Right lobe of liver (tissue), 6 donors: ENCODE results near the gene CTSZ. TPM values are rescaled to one million over a fixed set of nuclear protein-coding genes. Genes with fewer than 3 reads are reported as not detected.

Source experiments
- ATAC-seq, 4 donors: fragments of 200-7000 bp; cut with Tn5 transposase; one replicate each; pipeline ENCODE4 v1.9.1; 2020; ENCODE audit warnings: mild to moderate bottlenecking in 4 of 4, moderate library complexity in 4 of 4
- DNase-seq, 3 donors: peaks; one replicate each; pipeline ENCODE4 v3.0.0-alpha.2; 2020
- H3K27ac ChIP-seq, 3 donors: fragments of 200-600 bp; one replicate each; pipeline ENCODE4 v1.8.0; 2022
- H3K27me3 ChIP-seq, 2 donors: fragments of 200-600 bp; one replicate each; pipeline ENCODE4 v1.8.0; 2022
- H3K36me3 ChIP-seq, 4 donors: fragments of 200-600 bp; sonication (generic) in 1 of 4; one replicate each; pipeline versions ENCODE4 v1.5.1 to v1.8.0; 2017 to 2022; ENCODE audit warnings: control low read depth in 1 of 4
- H3K4me1 ChIP-seq, 4 donors: fragments of 200-600 bp; sonication (generic) in 1 of 4; one replicate each; pipeline versions ENCODE4 v1.5.1 to v1.8.0; 2017 to 2022; ENCODE audit warnings: control low read depth in 1 of 4
- H3K4me3 ChIP-seq, 3 donors: fragments of 200-600 bp; one replicate each; pipeline ENCODE4 v1.8.0; 2022
- H3K9me3 ChIP-seq, 4 donors: fragments of 200-600 bp; sonication (generic) in 1 of 4; one replicate each; pipeline versions ENCODE4 v1.5.1 to v1.8.0; 2017 to 2022; ENCODE audit warnings: control low read depth in 1 of 4
- CTCF ChIP-seq, 4 donors: fragments of 200-600 bp in 3 of 4; fragments of 450-650 bp in 1 of 4; IDR thresholded peaks; one replicate each; pipeline versions ENCODE4 v1.5.1 to v1.8.0; 2016 to 2022; ENCODE audit warnings: antibody characterized with exemption in 4 of 4, mild to moderate bottlenecking in 2 of 4
- POLR2A ChIP-seq: fragments of 450-650 bp; IDR thresholded peaks from one replicate; pipeline ENCODE4 v1.6.1; 2017; ENCODE audit warnings: antibody characterized with exemption, mild to moderate bottlenecking
- WGBS: methylation state at CpG from one replicate; pipeline ENCODE4 v1.1.6; 2018; ENCODE audit warnings: low coverage, low lambda C conversion rate; ENCODE audit not compliant: insufficient coverage; ENCODE audit errors: missing lambda C conversion rate; 5-methylcytosine and 5-hydroxymethylcytosine counted together
- intact Hi-C, 2 donors: fragments of 100-400 bp; cut with DNase I; formaldehyde crosslinking; loops; one replicate each; pipeline versions ENCODE4 v1.11.2 to v1.14.1; 2022
- total RNA-seq, 6 experiments: library from RNA; depleted of rRNA in 2 of 6; stranded (reverse); fragments of >200 nt in 2 of 6; fragmentation: NEBNext Ultra II Directional in 3 of 6; extraction: Animal tissue kit (Norgen Biotek cat#: 25700) in 3 of 6; gene quantifications; one replicate each; pipeline versions ENCODE4 v1.1.0 to v1.2.4, GENCODE V29; 2016 to 2023
- donor health status: DM: no; HTN: yes; CAD: no.
- donor health status: DM: no; HTN: no; CAD: no.
- donor health status: DM: no; HTN: no; CAD: no.
- donor health status: DM: no; HTN: yes; CAD: no.
- donor health status: DM: no; HTN: yes; CAD: no.

The CTSZ gene
- total RNA-seq, 6 experiments from 2014 or later = 198 to 296 (median 222) TPM

- no peak for ATAC-seq
- H3K4me1 ChIP-seq = peaks cover 3 to 27% (median 10%) of the 10 kb centered on the region in 4 donors
- DNase-seq = peak in 2 of 3 donors; percentile 46 to 51
- TF ChIP-seq CTCF (IDR thresholded peaks at IDR 0.05) (no peak), POLR2A (no peak)
- H3K36me3 ChIP-seq = peaks cover 0 to 48% (median 9%) of the 10 kb centered on the region in 4 donors
- peak overlapping the region; percentile 28 to 98 (median 40) for H3K27ac ChIP-seq
- H3K27me3 ChIP-seq = no peaks in the 10 kb centered on the region
- peak overlapping the region in 1 of 3 donors; percentile 98 for H3K4me3 ChIP-seq
- WGBS = 69% methylated on average over 14 of the region's 16 CpGs
- H3K9me3 ChIP-seq = no peaks in the 10 kb centered on the region
- intact Hi-C loops = no loop called here
Measured at GRCh38 chr20:59003836-59004492, 3.1 kb downstream of the CTSZ start.

GRCh38 chr20:59002874-59003399 is 4.1 kb downstream of the CTSZ start:
- WGBS = 87% methylated on average over 16 of the region's 17 CpGs
- DNase-seq = peak in 1 of 3 donors; percentile 51
- H3K9me3 ChIP-seq = no peaks in the 10 kb centered on the region
- H3K4me1 ChIP-seq = peaks cover 3 to 27% (median 10%) of the 10 kb centered on the region in 4 donors
- no peak overlapping the region for H3K27ac ChIP-seq
- no peak for ATAC-seq
- intact Hi-C loops = no loop called here
- no peak for TF ChIP-seq POLR2A
- no peak for TF ChIP-seq CTCF (IDR thresholded peaks at IDR 0.05)
- H3K4me3 ChIP-seq = no peak overlapping the region
- H3K36me3 ChIP-seq = peaks cover 0 to 58% (median 12%) of the 10 kb centered on the region in 4 donors
- H3K27me3 ChIP-seq = no peaks in the 10 kb centered on the region

- H3K27ac ChIP-seq = no peak overlapping the region
- H3K4me1 ChIP-seq = peaks cover under 1 to 25% (median 10%) of the 10 kb centered on the region in 4 donors
- WGBS = 100% methylated on average over 5 of the region's 8 CpGs
- TF ChIP-seq POLR2A (no peak), CTCF (IDR thresholded peaks at IDR 0.05) (no peak)
- H3K27me3 ChIP-seq = no peaks in the 10 kb centered on the region
- no peaks in the 10 kb centered on the region for H3K9me3 ChIP-seq
- intact Hi-C loops = no loop called here
- peaks cover 0 to 64% (median 12%) of the 10 kb centered on the region in 4 donors for H3K36me3 ChIP-seq
- no peak for ATAC-seq
- H3K4me3 ChIP-seq = no peak overlapping the region
- DNase-seq = no peak
Measured at GRCh38 chr20:59002388-59002787, 4.7 kb downstream of the CTSZ start.

- intact Hi-C loops = no loop called here
- DNase-seq (peak in 1 of 3 donors; percentile 43), ATAC-seq (no peak)
- no peaks in the 10 kb centered on the region for H3K9me3 ChIP-seq
- no peak overlapping the region for H3K27ac ChIP-seq
- H3K4me1 ChIP-seq = peaks cover 0 to 24% (median 11%) of the 10 kb centered on the region in 4 donors
- no peak overlapping the region for H3K4me3 ChIP-seq
- no peaks in the 10 kb centered on the region for H3K27me3 ChIP-seq
- no peak for TF ChIP-seq POLR2A
- TF ChIP-seq CTCF (IDR thresholded peaks at IDR 0.05) = no peak
- peaks cover 0 to 71% (median 12%) of the 10 kb centered on the region in 4 donors for H3K36me3 ChIP-seq
- 50% methylated on average over 3 of the region's 27 CpGs for WGBS
Measured at GRCh38 chr20:59001449-59002171, 5.4 kb downstream of the CTSZ start.
